Choroid plexus epithelial cell (primary cell): ENCODE data around the gene MYO15A.

ENCODE experiments used
- DNase-seq: peaks from one replicate; pipeline ENCODE4 v3.0.0-alpha.2; 2010; ENCODE audit warnings: low read depth
- H3K4me3 ChIP-seq: 2 replicates; pipeline ENCODE4 v1.5.1; 2011; ENCODE audit warnings: low read depth, mild to moderate bottlenecking, control low read depth, low read length, moderate library complexity
- TF ChIP-seq, protein P1 (sequence below): conservative IDR thresholded peaks from 2 replicates; pipeline ENCODE4 v1.5.1; 2011; ENCODE audit warnings: low read depth, mild to moderate bottlenecking, control low read depth, inconsistent platforms, low read length, moderate library complexity

MYO15A gene

DNA sequence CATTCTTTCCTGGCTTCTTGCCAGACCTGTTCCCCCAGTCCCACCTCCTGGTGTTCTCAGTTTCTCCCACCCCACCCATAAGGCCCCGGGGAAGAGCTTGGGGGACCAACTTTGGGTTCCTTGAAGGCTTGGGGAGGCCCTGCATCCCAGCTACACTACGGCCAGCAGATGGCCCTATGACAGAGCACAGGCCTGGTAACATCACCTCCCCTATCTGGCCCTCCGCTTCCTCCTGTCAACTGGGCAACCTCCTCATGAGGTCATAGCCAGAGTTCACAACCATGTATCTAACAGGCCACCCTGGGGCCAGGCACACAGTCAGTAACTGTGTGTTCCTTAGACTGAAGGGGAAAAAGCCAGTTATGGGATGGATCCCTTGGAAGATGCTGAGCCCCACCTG lies 31.4 kb downstream of the MYO15A start:
- peak; percentile 28 for DNase-seq
- H3K4me3 ChIP-seq = no peak overlapping the region
- TF ChIP-seq, protein P1, sequence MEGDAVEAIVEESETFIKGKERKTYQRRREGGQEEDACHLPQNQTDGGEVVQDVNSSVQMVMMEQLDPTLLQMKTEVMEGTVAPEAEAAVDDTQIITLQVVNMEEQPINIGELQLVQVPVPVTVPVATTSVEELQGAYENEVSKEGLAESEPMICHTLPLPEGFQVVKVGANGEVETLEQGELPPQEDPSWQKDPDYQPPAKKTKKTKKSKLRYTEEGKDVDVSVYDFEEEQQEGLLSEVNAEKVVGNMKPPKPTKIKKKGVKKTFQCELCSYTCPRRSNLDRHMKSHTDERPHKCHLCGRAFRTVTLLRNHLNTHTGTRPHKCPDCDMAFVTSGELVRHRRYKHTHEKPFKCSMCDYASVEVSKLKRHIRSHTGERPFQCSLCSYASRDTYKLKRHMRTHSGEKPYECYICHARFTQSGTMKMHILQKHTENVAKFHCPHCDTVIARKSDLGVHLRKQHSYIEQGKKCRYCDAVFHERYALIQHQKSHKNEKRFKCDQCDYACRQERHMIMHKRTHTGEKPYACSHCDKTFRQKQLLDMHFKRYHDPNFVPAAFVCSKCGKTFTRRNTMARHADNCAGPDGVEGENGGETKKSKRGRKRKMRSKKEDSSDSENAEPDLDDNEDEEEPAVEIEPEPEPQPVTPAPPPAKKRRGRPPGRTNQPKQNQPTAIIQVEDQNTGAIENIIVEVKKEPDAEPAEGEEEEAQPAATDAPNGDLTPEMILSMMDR = peak; percentile 59

DNA sequence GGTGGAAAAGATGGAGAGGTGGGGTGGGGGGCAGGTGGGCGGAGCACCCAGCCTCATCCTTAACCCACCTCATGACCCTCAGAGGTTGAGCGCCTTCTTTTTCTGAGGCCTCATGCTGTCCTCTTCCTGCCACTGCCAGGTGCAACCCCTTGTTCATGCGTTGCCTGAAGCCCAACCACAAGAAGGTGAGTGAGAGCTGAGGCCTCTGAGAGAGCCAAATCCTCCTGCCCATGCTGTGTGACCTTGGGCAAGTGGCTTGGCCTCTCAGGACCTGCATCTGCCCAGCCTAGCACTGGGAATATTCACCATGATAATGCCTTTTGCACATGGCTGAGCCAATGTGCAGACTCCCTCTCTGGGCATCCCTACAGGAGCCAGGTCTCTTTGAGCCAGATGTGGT lies 32.1 kb downstream of the MYO15A start:
- TF ChIP-seq, protein P1 = no peak
- no peak overlapping the region for H3K4me3 ChIP-seq
- no peak for DNase-seq

DNA sequence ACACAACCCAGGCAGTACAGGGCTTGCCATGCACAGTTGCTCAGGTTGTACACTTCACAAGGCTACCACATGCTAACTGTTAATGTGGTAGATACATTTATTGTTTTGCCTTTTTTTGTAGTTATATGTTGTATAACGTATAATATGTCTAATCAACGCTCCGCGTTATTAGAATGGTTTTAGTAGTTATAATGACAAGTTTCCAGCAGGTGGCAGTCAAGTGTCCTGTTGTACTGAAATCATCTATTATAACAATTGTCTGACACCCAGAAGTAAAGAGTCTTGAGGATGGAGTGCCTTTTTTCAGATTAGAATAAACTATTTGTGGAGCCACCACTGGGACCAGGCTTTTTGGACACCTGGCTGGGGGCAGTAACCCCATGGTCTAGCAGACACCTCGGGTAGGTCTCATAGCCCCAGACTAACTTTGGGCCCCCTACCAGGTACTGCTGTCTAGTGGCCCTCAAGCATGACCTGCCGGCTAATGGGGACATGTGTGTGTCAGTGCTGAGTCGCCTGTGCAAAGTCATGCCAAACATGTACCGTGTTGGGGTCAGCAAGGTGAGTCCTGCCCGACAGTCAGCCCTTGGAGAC lies 32.8 kb downstream of the MYO15A start:
- H3K4me3 ChIP-seq = no peak overlapping the region
- TF ChIP-seq, protein P1 = peak; percentile 52
- DNase-seq = peak; percentile 72

DNA sequence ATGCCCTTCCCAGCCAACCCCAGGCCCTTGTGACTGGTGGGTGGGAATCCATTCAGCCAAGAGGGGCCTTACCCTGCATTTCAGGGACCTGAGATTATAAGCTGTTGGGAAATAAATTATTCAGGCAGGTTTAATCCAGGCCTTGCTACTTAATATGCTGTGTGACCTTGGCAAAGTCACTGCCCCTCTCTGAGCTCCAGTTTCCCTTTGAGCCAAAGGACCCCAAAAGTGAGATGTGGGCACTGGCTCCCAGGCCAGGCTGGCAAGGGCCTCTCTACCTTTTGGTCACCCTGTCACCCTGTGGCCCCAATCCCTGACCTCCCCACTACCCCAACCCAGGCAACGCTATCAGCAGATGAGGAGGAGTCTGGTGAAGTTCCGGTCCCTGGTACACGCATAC lies 33.9 kb downstream of the MYO15A start:
- DNase-seq = no peak
- TF ChIP-seq, protein P1 = no peak
- H3K4me3 ChIP-seq = no peak overlapping the region

DNA sequence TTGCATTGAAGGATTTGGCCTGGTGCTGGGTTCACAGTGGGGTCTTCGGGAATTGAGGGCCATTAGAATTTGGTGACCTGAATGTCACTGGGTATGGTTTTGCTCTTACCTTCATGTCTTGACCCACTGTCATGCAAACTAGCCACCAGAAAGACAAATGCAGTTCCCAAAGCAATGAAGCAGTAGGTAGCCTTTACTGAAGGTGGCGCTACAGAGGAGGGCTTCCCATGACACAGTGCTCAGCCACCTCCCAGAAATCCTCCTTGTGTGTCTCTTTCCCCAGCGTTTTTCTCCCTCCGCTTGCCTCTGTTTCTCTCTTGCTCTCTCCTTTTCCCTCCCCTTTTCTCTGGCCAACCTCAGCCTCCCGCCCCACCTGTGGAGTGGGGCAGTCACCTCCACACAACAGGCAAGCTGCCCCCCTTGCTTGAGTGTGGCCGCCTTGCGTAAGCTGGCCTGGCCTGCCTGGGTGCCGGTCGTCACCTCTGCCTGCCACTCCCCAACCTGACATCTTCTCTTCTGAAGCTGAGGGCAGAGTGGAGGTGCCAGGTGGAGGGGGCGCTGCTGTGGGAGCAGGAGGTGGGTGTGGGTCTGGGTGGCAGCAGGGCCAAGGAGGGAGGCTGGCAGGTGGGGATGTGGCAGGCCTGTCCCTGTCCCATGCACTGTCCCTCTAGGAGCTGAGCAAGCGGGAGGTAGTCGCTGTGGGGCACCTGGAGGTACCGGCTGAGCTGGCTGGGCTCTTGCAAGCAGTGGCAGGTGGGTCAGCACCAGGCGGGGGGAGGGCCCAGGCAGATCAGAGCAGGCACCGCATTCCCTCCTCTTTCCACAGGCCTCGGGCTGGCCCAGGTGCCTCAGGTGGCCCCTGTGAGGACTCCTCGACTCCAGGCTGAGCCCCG lies 34.7 kb downstream of the MYO15A start:
- peak; percentile 33 for DNase-seq
- no peak overlapping the region for H3K4me3 ChIP-seq
- TF ChIP-seq, protein P1 = peak; percentile 56

DNA sequence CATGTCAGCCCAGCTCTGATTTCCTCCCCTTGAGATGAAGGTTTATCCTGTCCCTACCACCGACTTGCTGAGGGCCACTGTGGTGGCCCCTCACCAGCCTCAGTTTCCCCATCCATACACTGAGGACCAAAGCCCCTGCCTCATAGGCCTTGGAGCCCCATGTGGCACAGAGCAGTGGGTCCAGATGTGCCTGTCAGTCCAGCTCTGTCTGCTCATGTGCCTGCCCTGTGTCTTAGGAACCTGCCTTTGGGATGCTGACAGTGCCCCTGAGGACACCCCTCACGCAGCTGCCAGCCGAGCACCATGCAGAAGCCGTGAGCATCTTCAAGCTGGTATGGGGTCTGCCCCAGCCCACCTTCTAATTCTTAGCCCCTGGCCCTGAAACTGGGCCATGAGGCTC lies 35.7 kb downstream of the MYO15A start:
- DNase-seq = no peak
- H3K4me3 ChIP-seq = no peak overlapping the region
- TF ChIP-seq, protein P1 = no peak
